HCT116 (cell line): Measurements from ENCODE around the gene COL16A1.

Experiments used
- ELF1 ChIP-seq: IDR thresholded peaks from 2 replicates; pipeline ENCODE4 v1.6.1; 2012; ENCODE audit warnings: low read depth, borderline replicate concordance
- MAX ChIP-seq: IDR thresholded peaks from 2 replicates; pipeline ENCODE4 v1.6.1; 2012
- POLR2A ChIP-seq: IDR thresholded peaks from 2 replicates; pipeline ENCODE4 v1.7.0; 2011; ENCODE audit warnings: borderline replicate concordance; ENCODE audit not compliant: insufficient read depth, insufficient read length; ENCODE audit errors: extremely low read depth
- POLR2AphosphoS5 ChIP-seq: IDR thresholded peaks from 2 replicates; pipeline ENCODE4 v1.6.1; 2011; ENCODE audit warnings: mild to moderate bottlenecking, low read depth, low read length, moderate library complexity
- RAD21 ChIP-seq: IDR thresholded peaks from 2 replicates; pipeline ENCODE4 v1.6.1; 2012; ENCODE audit warnings: low read depth, mild to moderate bottlenecking
- REST ChIP-seq: IDR thresholded peaks from 2 replicates; pipeline ENCODE4 v1.6.1; 2012; ENCODE audit warnings: low read depth
- TCF7L2 ChIP-seq: IDR thresholded peaks from 2 replicates; pipeline ENCODE4 v1.7.0; 2011; ENCODE audit warnings: borderline replicate concordance, inconsistent platforms; ENCODE audit not compliant: insufficient read depth, insufficient read length; ENCODE audit errors: extremely low read depth
- ZFX ChIP-seq: fragments of 450-650 bp; IDR thresholded peaks from 2 replicates; pipeline ENCODE4 v1.6.1; 2017
- ZNF274 ChIP-seq: fragments of 200-500 bp; sonication (Bioruptor generic); IDR thresholded peaks from 2 replicates; pipeline ENCODE4 v1.6.1; 2014; ENCODE audit warnings: mild to moderate bottlenecking, low read depth, low read length, inconsistent platforms
- TF ChIP-seq, protein P1 (sequence below), 3 experiments: fragments of 200-600 bp in 1 of 3; sonication (generic) in 1 of 3; IDR thresholded peaks in 2 of 3; conservative IDR thresholded peaks in 1 of 3; 2 replicates each; pipeline ENCODE4 v1.5.1; 2012 to 2017; ENCODE audit warnings: low read depth in 2 of 3, low read length in 2 of 3, antibody characterized with exemption in 1 of 3, borderline replicate concordance in 1 of 3, control low read depth in 1 of 3, mild to moderate bottlenecking in 1 of 3, mixed read lengths in 1 of 3, mixed run types in 1 of 3, moderate library complexity in 1 of 3; ENCODE audit not compliant: insufficient read depth in 1 of 3

DNA sequence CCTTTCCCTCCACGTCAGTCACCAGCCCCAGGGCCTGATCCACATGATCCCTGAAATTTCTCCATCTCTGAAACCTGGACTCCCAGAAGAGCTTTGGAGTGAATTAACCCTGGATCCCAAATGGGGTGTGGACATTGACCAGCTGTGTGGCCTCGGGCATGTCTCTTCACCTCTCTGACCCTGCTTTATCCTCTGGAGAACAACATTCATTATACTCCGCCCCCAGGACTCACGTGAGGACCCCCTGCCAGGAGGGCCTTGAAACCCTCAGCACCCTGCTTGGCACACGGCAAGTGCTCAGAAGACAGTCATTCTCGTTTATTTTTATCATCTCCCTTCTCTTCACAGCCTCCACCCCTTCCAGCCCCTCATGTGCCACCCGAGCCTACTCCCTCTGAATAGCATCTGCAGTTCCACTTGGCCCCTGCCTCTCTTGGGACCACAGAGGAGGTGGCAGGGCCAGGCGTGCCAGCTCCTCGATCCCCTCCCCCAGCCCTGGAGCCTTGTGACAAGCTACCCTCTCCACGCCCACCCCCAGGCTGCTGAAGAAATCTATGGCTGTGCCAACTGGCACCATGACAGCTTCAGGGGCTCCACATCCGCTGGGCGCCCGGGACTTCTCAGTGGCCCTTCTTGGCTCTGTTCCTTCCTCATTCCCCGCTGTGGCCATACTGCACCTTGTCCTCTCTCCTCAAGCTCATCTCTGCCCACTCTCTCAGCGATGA lies 42.3 kb upstream of the COL16A1 start:
- TF ChIP-seq, protein P1, sequence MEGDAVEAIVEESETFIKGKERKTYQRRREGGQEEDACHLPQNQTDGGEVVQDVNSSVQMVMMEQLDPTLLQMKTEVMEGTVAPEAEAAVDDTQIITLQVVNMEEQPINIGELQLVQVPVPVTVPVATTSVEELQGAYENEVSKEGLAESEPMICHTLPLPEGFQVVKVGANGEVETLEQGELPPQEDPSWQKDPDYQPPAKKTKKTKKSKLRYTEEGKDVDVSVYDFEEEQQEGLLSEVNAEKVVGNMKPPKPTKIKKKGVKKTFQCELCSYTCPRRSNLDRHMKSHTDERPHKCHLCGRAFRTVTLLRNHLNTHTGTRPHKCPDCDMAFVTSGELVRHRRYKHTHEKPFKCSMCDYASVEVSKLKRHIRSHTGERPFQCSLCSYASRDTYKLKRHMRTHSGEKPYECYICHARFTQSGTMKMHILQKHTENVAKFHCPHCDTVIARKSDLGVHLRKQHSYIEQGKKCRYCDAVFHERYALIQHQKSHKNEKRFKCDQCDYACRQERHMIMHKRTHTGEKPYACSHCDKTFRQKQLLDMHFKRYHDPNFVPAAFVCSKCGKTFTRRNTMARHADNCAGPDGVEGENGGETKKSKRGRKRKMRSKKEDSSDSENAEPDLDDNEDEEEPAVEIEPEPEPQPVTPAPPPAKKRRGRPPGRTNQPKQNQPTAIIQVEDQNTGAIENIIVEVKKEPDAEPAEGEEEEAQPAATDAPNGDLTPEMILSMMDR (IDR thresholded peaks at IDR 0.05 in 2 of 3, conservative IDR thresholded peaks at IDR 0.05 in 1 of 3; ENCODE audit: borderline replicate concordance in 1 of 3, insufficient read depth in 1 of 3, low read depth in 2 of 3, low read length in 2 of 3), result peak in 1 of 3 experiments; percentile 12; a peak in 1 of 6 replicates
- TF ChIP-seq POLR2AphosphoS5 (no peak), ZFX (no peak), RAD21 (no peak), POLR2A (no peak), REST (no peak), MAX (no peak), TCF7L2 (no peak), ZNF274 (no peak), ELF1 (no peak)
